HepG2 (cell line): ENCODE results near the gene CDC42EP1. TPM values are rescaled to one million over a fixed set of nuclear protein-coding genes. Genes with fewer than 3 reads are reported as not detected.

ENCODE experiments used
- ARNT2 ChIP-seq: sonication (generic); formaldehyde crosslinking; IDR thresholded peaks from 2 replicates; pipeline ENCODE4 v1.8.0; 2022; ENCODE audit warnings: mild to moderate bottlenecking, low read depth, missing genetic modification reagents, moderate library complexity
- BATF2 ChIP-seq: sonication (generic); formaldehyde crosslinking; IDR thresholded peaks from 2 replicates; pipeline ENCODE4 v1.8.0; 2022; ENCODE audit warnings: mild to moderate bottlenecking, missing genetic modification reagents, moderate library complexity
- DNMT3B ChIP-seq: conservative IDR thresholded peaks from 2 replicates; pipeline ENCODE4 v1.6.1; 2016; ENCODE audit warnings: missing biosample characterization, control low read depth
- EED ChIP-seq: sonication (generic); formaldehyde crosslinking; IDR thresholded peaks from 2 replicates; pipeline ENCODE4 v1.5.0; 2020; ENCODE audit warnings: mild to moderate bottlenecking, missing genetic modification reagents
- FLYWCH1 ChIP-seq: sonication (generic); formaldehyde crosslinking; IDR thresholded peaks from 2 replicates; pipeline ENCODE4 v1.8.1; 2023; ENCODE audit warnings: mild to moderate bottlenecking, missing genetic modification reagents
- FOXA3 ChIP-seq: IDR thresholded peaks from 2 replicates; pipeline ENCODE4 v1.6.1; 2016; ENCODE audit warnings: missing genetic modification reagents, missing compliant biosample characterization
- FUBP1 ChIP-seq: sonication (generic); formaldehyde crosslinking; IDR thresholded peaks from 2 replicates; pipeline ENCODE4 v1.5.1; 2020; ENCODE audit warnings: missing genetic modification reagents, mild to moderate bottlenecking, borderline replicate concordance
- HMG20A ChIP-seq: IDR thresholded peaks from 2 replicates; pipeline ENCODE4 v1.6.1; 2016; ENCODE audit warnings: borderline replicate concordance
- HOMEZ ChIP-seq: IDR thresholded peaks from 2 replicates; pipeline ENCODE4 v1.6.1; 2016; ENCODE audit warnings: low read depth
- IKZF5 ChIP-seq: IDR thresholded peaks from 2 replicates; pipeline ENCODE4 v1.6.1; 2018; ENCODE audit warnings: missing genetic modification reagents, mild to moderate bottlenecking, missing compliant biosample characterization
- IRX3 ChIP-seq: sonication (generic); formaldehyde crosslinking; IDR thresholded peaks from 2 replicates; pipeline ENCODE4 v1.8.1; 2023; ENCODE audit warnings: mild to moderate bottlenecking, low read depth, missing genetic modification reagents, borderline replicate concordance
- MYPOP ChIP-seq: sonication (generic); formaldehyde crosslinking; IDR thresholded peaks from 2 replicates; pipeline ENCODE4 v1.8.1; 2023; ENCODE audit warnings: mild to moderate bottlenecking, moderate library complexity, missing genetic modification reagents
- NCOA1 ChIP-seq: sonication (generic); formaldehyde crosslinking; IDR thresholded peaks from 2 replicates; pipeline ENCODE4 v1.9.0; 2021; ENCODE audit warnings: missing genetic modification reagents
- NFE2L1 ChIP-seq: sonication (generic); formaldehyde crosslinking; IDR thresholded peaks from 2 replicates; pipeline ENCODE4 v1.4.0; 2020; ENCODE audit warnings: missing genetic modification reagents, mild to moderate bottlenecking, borderline replicate concordance
- RFXAP ChIP-seq: sonication (generic); formaldehyde crosslinking; IDR thresholded peaks from 2 replicates; pipeline ENCODE4 v1.4.0; 2020; ENCODE audit warnings: missing genetic modification reagents, borderline replicate concordance
- SP1 ChIP-seq, 2 experiments: fragments of 450-650 bp in 1 of 2; sonication (generic) in 1 of 2; formaldehyde crosslinking in 1 of 2; IDR thresholded peaks; 2 replicates each; pipeline versions ENCODE4 v1.4.0 to v1.6.1; 2016 to 2020; ENCODE audit warnings: missing genetic modification reagents in 1 of 2
- THYN1 ChIP-seq: sonication (generic); formaldehyde crosslinking; IDR thresholded peaks from 2 replicates; pipeline ENCODE4 v1.8.1; 2023; ENCODE audit warnings: low read depth, mild to moderate bottlenecking, moderate library complexity, missing genetic modification reagents, borderline replicate concordance
- ZBTB25 ChIP-seq: IDR thresholded peaks from 2 replicates; pipeline ENCODE4 v1.6.1; 2018; ENCODE audit warnings: missing genetic modification reagents
- ZNF558 ChIP-seq: sonication (generic); formaldehyde crosslinking; IDR thresholded peaks from 2 replicates; pipeline ENCODE4 v1.9.0; 2022; ENCODE audit warnings: mild to moderate bottlenecking, missing genetic modification reagents, borderline replicate concordance
- ZNF607 ChIP-seq: sonication (generic); formaldehyde crosslinking; IDR thresholded peaks from 2 replicates; pipeline ENCODE4 v1.5.1; 2020; ENCODE audit warnings: missing genetic modification reagents, mild to moderate bottlenecking, borderline replicate concordance
- ZNF746 ChIP-seq: sonication (generic); formaldehyde crosslinking; IDR thresholded peaks from 2 replicates; pipeline ENCODE4 v1.8.0; 2022; ENCODE audit warnings: mild to moderate bottlenecking, missing genetic modification reagents
- polyA plus RNA-seq, 8 experiments: library from polyadenylated mRNA; depleted of rRNA in 3 of 8; stranded (reverse) in 7 of 8; unstranded in 1 of 8; fragments of >200 nt; fragmentation: Illumina TruSeq in 4 of 8; extraction: Trizol in 4 of 8; gene quantifications; 2 replicates each; pipeline versions ENCODE4 v1.2.1 to v1.2.3, GENCODE V29; 2011 to 2016; ENCODE audit warnings: low read depth in 4 of 8, missing spikeins in 1 of 8, mixed read lengths in 1 of 8; ENCODE audit not compliant: insufficient read depth in 1 of 8
- total RNA-seq, 5 experiments: library from RNA; depleted of rRNA; stranded (reverse); fragments of >200 nt; fragmentation: Illumina TruSeq; extraction: Trizol; gene quantifications; 2 replicates each; pipeline ENCODE4 v1.2.3, GENCODE V29; 2016; ENCODE audit warnings: low read depth in 1 of 5

The CDC42EP1 gene
- total and polyA plus RNA-seq, 2 of the 13 experiments (the other 11 are each of a cell fraction or from before 2014, with no cell fraction given) = 17.1 to 29.5 TPM

- TF ChIP-seq ZBTB25 (peak; percentile 93), HMG20A (peak; percentile 87; the same call in 1 of the 2 replicates), FLYWCH1 (CRISPR knock-in tag) (no peak), DNMT3B (CRISPR knock-in tag) (peak; percentile 62; the same call in 1 of the 2 replicates), ARNT2 (peak; percentile 78; the same call in 1 of the 2 replicates), ZNF746 (CRISPR knock-in tag) (peak; percentile 100), RFXAP (peak; percentile 6; the same call in 1 of the 2 replicates), NCOA1 (CRISPR knock-in tag) (peak; percentile 100), EED (no peak; the same call in 1 of the 2 replicates), FUBP1 (CRISPR knock-in tag) (no peak; the same call in 1 of the 2 replicates), NFE2L1 (CRISPR knock-in tag) (no peak), FOXA3 (CRISPR knock-in tag) (peak; percentile 98), MYPOP (CRISPR knock-in tag) (peak; percentile 80; the same call in 1 of the 2 replicates), IRX3 (CRISPR knock-in tag) (no peak; the same call in 1 of the 2 replicates), THYN1 (no peak), IKZF5 (CRISPR knock-in tag) (peak; percentile 95), BATF2 (CRISPR knock-in tag) (no peak), SP1 (IDR thresholded peaks at IDR 0.05) (no peak), SP1 (CRISPR knock-in tag; IDR thresholded peaks at IDR 0.05) (0 out of 2 replicates have a peak, but pooled peaks have one; percentile 50), ZNF607 (CRISPR knock-in tag) (peak; percentile 65; the same call in 1 of the 2 replicates), ZNF558 (CRISPR knock-in tag) (peak; percentile 92), HOMEZ (peak; percentile 22; the same call in 1 of the 2 replicates)
Observed at GRCh38 chr22:37545703-37546436, 14.4 kb upstream of the CDC42EP1 start (continued).
